Measurements from ENCODE around the gene NKX1-2. TPM values are rescaled to one million over a fixed set of nuclear protein-coding genes. Genes with fewer than 3 reads are reported as not detected.

NKX1-2 gene
- total RNA-seq, result under 1 TPM in 1 of 2 donors, not detected in 1; 0.07 TPM

- intact Hi-C loops (cut with DNase I), result no loop called here
- Histone ChIP-seq H3K9ac (ENCODE audit: low read depth in 2 of 2, low read length in 2 of 2) (peak within 1 kb of the TSS in 1 of 2 donors; percentile 2), H3K9me3 (no peaks in the 10 kb centered on the region), H3K36me3 (no peaks in the 10 kb centered on the region), H3K27me3 (peaks cover 57% of the 10 kb centered on the region), H3K4me3 (no peak within 1 kb of the TSS), H3K27ac (no peak within 1 kb of the TSS), H3K4me1 (peaks cover 5% of the 10 kb centered on the region)
- no peak for TF ChIP-seq CTCF (IDR thresholded peaks at IDR 0.05)
- no peak for DNase-seq
Observed at GRCh38 chr10:124450012-124450782, at the start of gene NKX1-2. TSS of gene NKX1-2 (minus strand) at chr10:124450035. CDS start at chr10:124449943, 92 bp downstream.

GRCh38 chr10:124498056-124498455 lies 48.2 kb upstream of the NKX1-2 start:
- H3K36me3 ChIP-seq, result no peaks in the 10 kb centered on the region
- no peak overlapping the region for H3K27ac ChIP-seq
- H3K9me3 ChIP-seq, result no peaks in the 10 kb centered on the region
- no peaks in the 10 kb centered on the region for H3K27me3 ChIP-seq
- no peak overlapping the region for H3K9ac ChIP-seq (ENCODE audit: low read depth in 2 of 2, low read length in 2 of 2)
- DNase-seq, result no peak
- H3K4me1 ChIP-seq, result no peaks in the 10 kb centered on the region
- no peak overlapping the region for H3K4me3 ChIP-seq
- no peak for TF ChIP-seq CTCF (IDR thresholded peaks at IDR 0.05)
- intact Hi-C loops (cut with DNase I), result no loop called here

GRCh38 chr10:124497196-124497881 lies 47.5 kb upstream of the NKX1-2 start:
- no peak for DNase-seq
- no peak overlapping the region for H3K9ac ChIP-seq (ENCODE audit: low read depth in 2 of 2, low read length in 2 of 2)
- H3K4me1 ChIP-seq, result no peaks in the 10 kb centered on the region
- no peak overlapping the region for H3K4me3 ChIP-seq
- no peaks in the 10 kb centered on the region for H3K36me3 ChIP-seq
- intact Hi-C loops (cut with DNase I), result no loop called here
- H3K27ac ChIP-seq, result no peak overlapping the region
- H3K27me3 ChIP-seq, result no peaks in the 10 kb centered on the region
- no peaks in the 10 kb centered on the region for H3K9me3 ChIP-seq
- no peak for TF ChIP-seq CTCF (IDR thresholded peaks at IDR 0.05)

- no peaks in the 10 kb centered on the region for H3K4me1 ChIP-seq
- no peaks in the 10 kb centered on the region for H3K27me3 ChIP-seq
- intact Hi-C loops (cut with DNase I), result no loop called here
- TF ChIP-seq CTCF (IDR thresholded peaks at IDR 0.05), result no peak
- H3K9me3 ChIP-seq, result no peaks in the 10 kb centered on the region
- H3K36me3 ChIP-seq, result no peaks in the 10 kb centered on the region
- H3K4me3 ChIP-seq, result no peak overlapping the region
- no peak for DNase-seq
- no peak overlapping the region for H3K9ac ChIP-seq (ENCODE audit: low read depth in 2 of 2, low read length in 2 of 2)
- H3K27ac ChIP-seq, result no peak overlapping the region
Observed at GRCh38 chr10:124496620-124497019, 46.8 kb upstream of the NKX1-2 start.

- Histone ChIP-seq H3K27me3 (no peaks in the 10 kb centered on the region), H3K36me3 (no peaks in the 10 kb centered on the region), H3K4me1 (no peaks in the 10 kb centered on the region), H3K9ac (ENCODE audit: low read depth in 2 of 2, low read length in 2 of 2) (no peak overlapping the region), H3K4me3 (no peak overlapping the region), H3K9me3 (no peaks in the 10 kb centered on the region), H3K27ac (no peak overlapping the region)
- DNase-seq, result no peak
- TF ChIP-seq CTCF (IDR thresholded peaks at IDR 0.05), result no peak
- intact Hi-C loops (cut with DNase I), result no loop called here
Observed at GRCh38 chr10:124496150-124496549, 46.3 kb upstream of the NKX1-2 start.
